NCI-H146 treated with DMSO at 0.1 percent for 48 hours (cell line): Measurements from ENCODE around the gene HERC3.
A peak's percentile ranks its signal among the peaks of the same experiment; 100 is the strongest.

Experiments used
- DNase-seq: peaks from one replicate; lab custom pipeline; 2025; ENCODE audit not compliant: unreplicated experiment; lab: John Stamatoyannopoulos, UW

Gene HERC3

GRCh38 chr4:88591787-88592599 lies at the start of gene HERC3:
Gene HERC3 (plus strand): TSS chr4:88592480. CDS start chr4:88605824, 13,344 bp downstream.
- DNase-seq = peak; percentile 24

DNA sequence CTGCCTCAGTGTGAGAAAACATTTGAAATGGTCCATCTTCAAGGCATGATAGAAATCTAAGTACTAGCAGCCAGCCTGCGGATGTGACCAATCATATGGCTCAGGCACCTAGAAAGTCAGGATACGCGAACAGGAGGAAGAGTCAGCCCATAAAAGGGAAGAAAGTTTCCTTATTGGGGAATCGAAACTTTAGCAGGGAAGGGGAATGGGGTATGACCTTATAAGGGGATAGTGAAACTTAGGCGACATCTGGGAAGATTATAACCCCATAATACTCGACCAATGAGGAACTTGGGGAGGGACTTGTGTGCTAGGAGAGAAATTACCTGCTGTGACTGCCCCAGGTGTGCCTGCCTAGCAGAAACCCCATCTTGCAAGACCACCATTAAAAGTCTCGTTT lies 42.5 kb upstream of the HERC3 start:
- no peak for DNase-seq

DNA sequence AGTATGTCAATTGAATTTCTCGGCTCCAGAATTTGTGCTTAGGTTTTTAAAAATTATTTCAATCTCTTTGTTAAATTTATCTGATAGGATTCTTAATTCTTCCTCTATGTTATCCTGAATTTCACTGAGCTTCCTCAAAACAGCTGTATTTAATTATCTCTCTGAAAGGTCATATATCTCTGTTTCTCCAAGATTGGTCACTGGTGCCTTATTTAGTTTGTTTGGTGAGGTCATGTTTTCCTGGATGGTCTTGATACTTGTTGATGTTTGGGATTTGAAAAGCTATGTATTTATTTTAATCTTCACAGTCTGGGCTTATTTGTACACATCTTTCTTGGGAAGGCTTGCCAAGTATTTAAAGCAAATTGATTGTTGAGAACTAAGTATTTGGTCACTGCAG lies 24.7 kb upstream of the HERC3 start:
- DNase-seq = no peak

- no peak for DNase-seq
Observed at GRCh38 chr4:88570001-88570400, 22.3 kb upstream of the HERC3 start.

- no peak for DNase-seq
Observed at GRCh38 chr4:88573276-88573980, 18.9 kb upstream of the HERC3 start.

DNA sequence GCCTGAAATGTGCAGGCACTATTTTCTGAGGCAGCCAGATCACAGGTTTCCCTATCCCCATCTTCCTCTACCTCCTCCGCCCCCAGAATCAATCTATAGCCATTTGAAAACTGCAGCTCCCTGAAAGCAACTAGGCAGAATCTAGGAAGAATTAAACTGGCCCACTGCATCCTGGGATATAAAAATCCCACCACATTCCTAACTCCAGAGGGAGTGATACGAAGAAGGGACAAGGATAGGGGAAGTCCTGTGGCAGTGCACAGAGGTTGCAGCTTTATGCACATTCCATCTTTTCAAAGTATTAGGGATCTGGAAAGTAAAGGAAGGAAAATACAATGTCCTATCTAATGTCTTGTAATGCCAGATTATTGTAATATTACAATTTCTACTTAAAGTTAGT lies 18.3 kb upstream of the HERC3 start:
- DNase-seq = no peak

- DNase-seq = no peak
Observed at GRCh38 chr4:88575186-88575585, 17.1 kb upstream of the HERC3 start.

DNA sequence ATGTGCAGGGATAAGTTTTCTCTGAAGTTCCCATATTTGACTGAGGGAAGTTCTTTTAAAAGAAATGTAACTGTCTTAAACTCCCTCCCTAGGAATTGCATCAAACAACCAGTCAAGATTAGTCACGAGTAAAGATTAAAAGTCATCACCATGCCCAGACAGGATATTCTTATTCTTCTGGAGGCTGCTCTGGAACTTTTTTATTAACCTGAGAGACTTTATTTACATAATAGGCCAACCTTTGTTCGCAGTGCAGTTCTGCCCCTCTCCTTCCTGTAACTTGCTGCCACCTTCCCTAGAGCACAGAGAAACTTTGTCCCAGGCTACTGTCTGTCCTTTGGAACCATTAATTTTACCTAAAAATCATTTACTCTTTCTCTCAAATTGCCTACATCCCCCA lies 9.8 kb upstream of the HERC3 start:
- no peak for DNase-seq

GRCh38 chr4:88583631-88584470 lies 8.4 kb upstream of the HERC3 start:
- no peak for DNase-seq

DNA sequence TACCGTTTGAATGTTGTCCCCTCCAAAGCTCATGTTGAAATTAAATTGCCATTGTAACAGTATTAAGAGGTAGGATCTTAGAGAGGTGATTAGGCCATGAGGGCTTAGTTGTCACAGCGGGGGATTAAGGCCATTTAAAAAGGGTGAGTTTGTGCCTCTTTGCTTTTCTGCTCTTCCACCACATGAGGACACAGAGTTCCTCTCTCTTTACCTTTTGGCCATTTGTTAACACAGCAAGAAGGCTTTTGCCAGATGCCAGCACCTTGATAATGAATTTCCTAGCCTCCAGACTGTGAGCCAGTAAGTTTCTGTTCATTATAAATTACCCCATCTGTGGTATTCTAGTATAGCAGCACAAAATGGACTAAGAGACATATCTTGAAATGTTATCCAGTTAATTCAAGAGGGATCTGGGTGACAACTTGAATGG lies 7.8 kb upstream of the HERC3 start:
- no peak for DNase-seq

DNA sequence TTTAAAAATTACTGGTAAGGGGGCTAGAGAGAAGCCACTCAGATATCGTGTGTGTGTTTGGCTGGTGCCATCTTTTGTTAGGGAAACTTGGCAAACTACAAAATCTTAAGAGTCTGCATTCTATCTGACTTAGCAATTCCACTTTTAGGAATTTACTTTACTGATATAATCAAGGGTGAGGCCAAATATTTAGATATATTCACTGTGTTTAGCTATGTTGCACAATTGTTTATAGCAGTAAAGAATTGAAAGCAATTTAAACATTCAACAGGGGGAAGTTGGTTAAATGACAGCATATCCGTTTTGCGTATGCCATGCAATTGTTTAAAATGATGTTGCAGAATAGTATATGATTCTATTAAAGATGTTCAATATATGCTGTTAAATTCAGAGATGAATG lies 6.4 kb upstream of the HERC3 start:
- DNase-seq = no peak

DNA sequence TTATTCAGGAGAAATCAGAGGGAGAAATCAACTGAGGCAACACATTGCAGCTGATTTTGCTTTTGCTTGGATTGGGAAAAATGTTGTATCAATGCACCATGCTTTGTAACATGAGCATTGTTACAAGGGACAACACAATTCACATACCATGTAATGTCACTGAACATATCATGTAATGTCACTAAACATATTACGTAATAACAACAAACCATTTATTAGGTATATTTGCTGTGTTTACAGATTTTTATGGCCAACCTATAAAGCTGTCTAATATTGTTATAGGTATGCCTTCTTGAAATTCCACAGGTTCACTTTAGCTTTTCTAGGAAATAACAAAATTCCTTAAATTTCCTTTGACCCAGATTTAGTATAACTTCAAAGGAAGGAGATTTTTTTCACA lies 5.0 kb upstream of the HERC3 start:
- no peak for DNase-seq

DNA sequence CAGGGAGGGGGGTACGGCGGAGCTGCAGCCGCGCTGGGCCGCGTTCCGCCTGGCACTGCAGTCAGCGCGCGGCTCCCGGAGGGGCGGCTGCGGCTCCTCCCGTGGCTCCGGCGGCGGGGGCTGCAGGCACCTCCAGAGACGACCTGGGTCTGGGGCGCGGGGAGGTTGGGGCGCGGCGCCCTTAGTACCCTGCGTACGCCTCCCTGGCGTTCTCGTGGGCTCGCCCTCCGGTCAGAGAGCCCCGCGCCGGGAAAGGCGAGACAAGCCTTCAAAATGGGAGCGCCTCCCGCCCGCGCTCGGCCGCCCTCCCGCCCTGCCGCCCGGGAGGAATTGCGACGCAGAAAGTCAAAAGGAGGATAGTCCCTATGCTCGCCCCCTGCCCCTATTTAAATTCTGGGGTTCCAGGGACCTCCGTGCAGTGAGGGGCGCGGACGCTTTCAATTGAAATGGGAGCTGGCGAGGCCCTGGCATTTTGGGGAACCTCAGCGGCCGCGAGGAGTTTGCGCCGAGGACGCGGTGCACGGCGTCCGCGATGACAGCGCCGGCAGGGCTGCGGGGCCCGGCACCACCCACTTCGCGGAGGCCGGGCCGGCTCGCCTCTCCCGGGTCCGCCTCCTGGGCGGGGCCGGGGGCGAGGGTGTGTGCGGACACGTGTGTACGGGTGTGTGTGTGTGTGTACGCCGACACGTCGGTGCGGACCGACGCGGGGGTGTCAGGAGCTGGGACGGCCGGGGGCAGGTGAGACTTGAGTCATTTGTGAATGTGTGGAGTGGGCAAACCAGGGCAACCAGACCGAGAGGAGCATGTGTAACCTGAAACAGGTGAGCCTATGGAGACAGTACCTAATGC lies 544 bp downstream of the HERC3 start:
- DNase-seq = no peak

DNA sequence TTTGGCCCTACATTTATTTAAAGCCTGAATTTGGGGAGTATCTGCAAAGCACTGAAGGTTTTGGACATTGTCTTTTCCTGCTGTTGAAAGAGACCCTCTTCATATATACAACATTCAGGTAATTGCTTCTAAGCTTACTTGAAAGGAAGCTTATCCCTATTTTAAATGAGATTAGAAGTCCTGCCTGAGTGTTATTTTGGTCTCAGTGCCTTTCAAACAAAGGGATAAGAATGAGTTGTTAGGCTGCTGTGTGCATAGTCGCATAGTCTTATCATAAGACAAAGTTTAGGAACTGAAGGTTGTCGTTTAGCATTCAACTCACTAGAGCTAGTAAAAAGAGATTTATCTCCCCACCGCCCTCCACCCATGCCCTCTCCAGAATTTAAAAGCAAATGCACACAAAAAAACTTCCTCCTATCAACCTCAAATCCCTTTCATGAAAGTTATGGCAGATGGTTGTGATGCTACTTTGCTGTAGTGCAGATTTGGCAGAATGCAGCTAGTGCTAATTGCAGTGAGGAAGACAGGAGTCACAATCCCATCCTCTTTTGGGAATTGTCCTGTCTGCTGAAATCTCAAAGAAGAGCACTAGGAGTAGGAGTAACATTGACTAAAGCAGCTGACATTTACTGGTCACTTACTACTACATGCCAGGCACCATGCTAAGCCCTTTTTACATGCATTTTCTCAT lies 5.8 kb downstream of the HERC3 start:
- no peak for DNase-seq

DNA sequence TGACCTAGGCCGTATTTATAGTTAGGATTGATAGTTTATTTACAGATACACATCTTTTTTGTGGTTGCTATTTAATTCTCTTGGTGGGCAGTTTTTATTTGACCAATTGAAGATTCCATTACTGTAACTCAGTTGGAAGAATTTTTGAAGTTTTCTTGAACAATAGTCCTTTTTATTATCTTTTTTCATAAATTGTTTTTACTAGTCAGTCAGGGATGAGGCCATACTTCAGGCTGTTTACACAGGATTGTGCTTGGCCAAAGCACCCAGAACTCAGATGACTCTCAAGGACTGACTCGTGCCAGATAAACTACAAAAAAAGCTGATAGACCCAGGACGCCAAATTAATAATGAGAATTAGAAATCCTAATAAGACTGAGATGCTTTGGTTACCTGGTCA lies 7.0 kb downstream of the HERC3 start:
- no peak for DNase-seq

DNA sequence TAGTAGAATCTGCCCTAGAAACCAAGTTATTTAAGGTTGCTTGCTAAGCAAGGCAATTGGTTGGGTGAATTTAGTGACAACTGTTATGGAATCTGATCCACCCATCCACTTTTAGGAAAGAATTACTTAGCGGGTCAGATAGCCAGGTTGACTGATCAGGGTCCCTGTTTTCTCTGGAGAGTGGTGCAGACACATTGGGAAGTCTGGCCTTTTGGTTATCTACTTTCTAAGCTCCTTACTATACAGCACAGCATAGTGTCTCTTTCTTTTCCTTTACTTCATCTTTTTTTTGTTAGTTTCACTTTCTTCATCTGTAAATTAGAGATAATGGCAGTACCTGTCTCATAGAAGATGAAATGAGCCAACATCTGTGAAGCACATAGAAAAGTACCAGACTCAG lies 7.4 kb downstream of the HERC3 start:
- no peak for DNase-seq

DNA sequence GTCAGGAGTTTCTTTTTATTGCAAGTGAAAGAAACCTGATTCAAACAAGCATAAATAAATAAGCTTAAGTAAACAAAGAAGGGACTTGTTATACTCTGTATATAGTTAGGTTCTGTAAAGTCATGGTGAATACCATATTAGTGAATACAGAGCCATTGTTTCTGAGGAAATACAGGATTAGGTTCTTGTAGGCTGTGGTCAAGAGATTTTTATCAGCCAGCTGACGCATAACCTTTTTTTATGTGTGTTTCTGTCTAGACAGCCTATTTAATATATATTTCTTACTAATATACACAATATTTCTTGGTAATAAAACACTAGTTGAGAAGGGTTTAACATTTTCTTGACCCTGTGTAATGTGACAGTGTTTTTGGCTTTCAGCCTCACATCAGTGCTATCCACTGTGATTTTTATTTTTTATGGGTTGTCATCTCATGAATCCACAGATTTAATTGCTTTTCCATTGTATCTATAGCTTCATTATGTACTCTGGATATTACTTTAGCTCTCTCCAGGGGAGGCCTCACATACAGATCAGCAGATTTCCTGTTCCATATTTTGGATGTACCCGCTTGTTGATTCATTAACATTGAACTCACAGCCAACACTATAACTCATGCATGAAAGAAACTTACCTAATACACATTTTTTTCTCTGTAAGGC lies 8.0 kb downstream of the HERC3 start:
- DNase-seq = no peak

DNA sequence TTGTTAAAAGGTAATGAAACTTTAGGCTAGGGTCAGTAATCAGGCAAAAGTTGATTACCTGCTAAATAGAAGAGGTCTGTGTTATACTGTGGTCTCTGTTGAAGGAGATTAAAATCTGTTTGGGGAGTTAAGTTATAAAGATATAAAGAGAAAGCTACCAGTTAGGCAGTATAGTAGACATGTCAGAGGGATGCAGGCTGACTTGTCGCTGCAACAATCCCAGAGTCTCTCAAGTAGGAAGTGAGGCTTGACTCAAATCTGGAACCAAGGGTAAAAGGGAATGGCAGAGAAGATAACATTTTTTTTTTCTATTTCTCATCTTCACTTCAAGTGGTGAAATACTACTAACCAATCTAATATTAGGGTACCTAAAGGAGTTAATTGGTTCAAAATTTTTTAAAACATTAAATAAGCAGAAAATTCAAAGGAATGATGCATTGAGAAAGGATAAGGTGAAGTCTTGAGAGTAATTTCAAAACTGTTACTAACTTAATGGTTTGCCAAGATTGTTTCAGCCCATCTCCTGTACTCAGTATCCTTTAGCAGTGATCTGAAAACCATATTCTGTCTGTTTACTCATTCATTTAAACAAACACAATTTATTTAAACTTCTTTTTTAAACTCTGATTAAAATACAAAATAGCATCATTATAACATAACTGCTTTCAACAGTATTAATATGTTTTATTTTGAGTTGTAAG lies 12.8 kb downstream of the HERC3 start:
- DNase-seq = no peak

DNA sequence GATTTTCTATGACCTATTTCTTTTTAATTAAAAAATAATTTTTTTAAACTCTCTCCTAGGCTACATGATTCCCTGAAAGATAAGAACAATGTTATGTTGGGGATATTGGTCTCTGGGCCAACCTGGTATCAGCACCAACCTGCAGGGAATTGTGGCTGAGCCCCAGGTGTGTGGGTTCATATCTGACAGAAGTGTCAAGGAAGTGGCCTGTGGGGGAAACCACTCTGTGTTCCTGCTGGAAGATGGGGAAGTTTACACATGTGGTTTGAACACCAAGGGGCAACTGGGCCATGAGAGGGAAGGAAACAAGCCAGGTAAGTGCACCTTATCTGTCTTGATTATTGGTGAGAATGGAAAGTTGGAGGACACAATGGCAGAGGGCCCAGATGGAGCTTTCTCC lies 13.5 kb downstream of the HERC3 start:
- DNase-seq = no peak
